GM10266 (cell line): Measurements from ENCODE around the gene LGALS14.
"Not testable (repeated sequence)": the region's sequence is repeated elsewhere in the genome, so short reads cannot be mapped to it uniquely, and the experiment has no call there.

Experiments used
- DNase-seq: peaks from one replicate; pipeline ENCODE4 v3.0.0; 2012; ENCODE audit errors: extremely low spot score
- CTCF ChIP-seq: IDR thresholded peaks from 2 replicates; pipeline ENCODE4 v1.5.1; 2012; ENCODE audit warnings: mild to moderate bottlenecking, low read depth; ENCODE audit not compliant: control insufficient read depth, insufficient read depth; ENCODE audit errors: missing control alignments

LGALS14 gene

DNA sequence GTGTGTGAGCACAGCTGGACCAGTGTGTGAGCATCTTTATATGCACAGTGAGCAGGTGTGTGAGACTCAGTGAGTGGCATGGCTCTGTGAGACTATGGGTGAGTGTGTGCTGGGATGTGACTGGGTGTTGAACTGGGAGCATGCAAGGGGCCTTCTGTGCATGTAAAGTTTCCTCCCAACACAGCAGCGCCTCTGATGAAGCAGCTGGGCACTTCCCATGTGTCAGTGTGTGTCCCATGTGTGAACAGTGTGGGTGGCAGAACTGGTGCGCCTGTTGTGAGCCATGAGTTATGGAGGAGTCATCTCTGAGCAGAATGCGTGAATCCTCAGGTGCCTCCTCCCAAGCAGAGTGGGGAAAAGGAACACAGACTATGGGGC lies 24.5 kb upstream of the LGALS14 start:
- DNase-seq, result no peak
- TF ChIP-seq CTCF, result no peak

DNA sequence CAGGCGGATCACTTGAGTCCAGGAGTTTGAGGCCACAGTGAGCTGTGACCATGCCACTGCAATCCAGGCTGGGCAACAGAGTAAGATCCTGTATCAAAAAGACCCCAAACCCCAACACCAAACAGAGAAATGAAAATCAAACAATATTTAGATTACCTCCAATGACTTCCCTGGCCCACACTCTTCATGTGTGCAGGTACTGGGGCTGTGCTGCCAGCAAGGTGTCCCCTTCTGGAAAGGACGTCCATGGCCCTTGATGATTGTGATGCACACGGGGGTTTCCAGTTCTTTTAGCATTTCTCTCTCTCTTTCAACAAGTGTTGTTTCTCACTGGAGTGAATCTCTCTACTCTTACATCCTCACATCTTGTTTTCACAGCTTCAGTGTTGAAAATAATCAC lies 23.7 kb upstream of the LGALS14 start:
- TF ChIP-seq CTCF, result no peak
- no peak for DNase-seq

GRCh38 chr19:39681416-39681815 lies 22.9 kb upstream of the LGALS14 start:
- TF ChIP-seq CTCF, result no peak
- DNase-seq, result no peak

- no peak for TF ChIP-seq CTCF
- no peak for DNase-seq
Observed at GRCh38 chr19:39684267-39684666, 20.0 kb upstream of the LGALS14 start.

GRCh38 chr19:39686739-39687138 lies 17.5 kb upstream of the LGALS14 start:
- TF ChIP-seq CTCF, result no peak

GRCh38 chr19:39688637-39689036 lies 15.6 kb upstream of the LGALS14 start:
- not testable (repeated sequence) for DNase-seq

More at GRCh38 chr19:39686739-39687138, 17.5 kb upstream of the LGALS14 start:
- DNase-seq, result no peak

- DNase-seq, result no peak
- TF ChIP-seq CTCF, result no peak
Observed at GRCh38 chr19:39692166-39692565, 12.1 kb upstream of the LGALS14 start.

DNA sequence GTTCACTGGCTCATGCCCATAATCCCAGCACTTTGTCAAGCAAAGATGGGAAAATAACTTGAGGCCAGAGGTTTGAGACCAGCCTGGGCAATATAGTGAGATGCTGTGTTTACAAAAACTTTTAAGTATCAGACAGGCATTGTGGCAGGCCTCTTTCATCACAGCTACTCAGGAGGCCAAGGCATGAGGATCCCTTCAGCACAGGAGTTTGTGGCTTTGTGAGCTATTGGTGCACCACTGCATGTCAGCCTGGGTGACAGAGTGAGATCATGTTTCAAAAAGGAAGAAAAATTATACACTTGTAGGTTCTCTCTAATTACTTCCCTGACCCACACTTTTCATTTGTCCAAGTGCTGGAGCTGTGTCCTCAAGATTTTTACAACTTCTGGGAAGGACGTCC lies 11.5 kb upstream of the LGALS14 start:
- TF ChIP-seq CTCF, result no peak
- DNase-seq, result no peak
